T-cell (primary cell): ENCODE data around the gene EPHA8. TPM values are rescaled to one million over a fixed set of nuclear protein-coding genes. Genes with fewer than 3 reads are reported as not detected.

Experiments used
- ATAC-seq, 4 experiments: fragments of 200-7000 bp in 3 of 4; fragments of 150-1000 bp in 1 of 4; cut with Tn5 transposase; replicated peaks in 1 of 4; 1 replicate in 3 of 4; 2 replicates in 1 of 4; pipeline ENCODE4 v1.10.0; 2021; ENCODE audit warnings: moderate library complexity in 3 of 4, mild to moderate bottlenecking in 2 of 4, moderate number of reproducible peaks in 1 of 4
- CTCF ChIA-PET, 2 donors: fragments of 300-600 bp; sonication (Branson Sonifier 250); formaldehyde crosslinking; loops; one replicate each; lab custom pipeline; 2022; ENCODE audit warnings: antibody characterized with exemption in 2 of 2; lab: Charles Lee
- POLR2A ChIA-PET, 2 donors: fragments of 300-600 bp; sonication (Branson Sonifier 250); formaldehyde crosslinking; loops; one replicate each; lab custom pipeline; 2022; ENCODE audit warnings: antibody characterized with exemption in 2 of 2; lab: Charles Lee
- DNase-seq, 35 experiments: peaks; one replicate each; pipeline versions ENCODE4 v3.0.0 to v3.0.0-alpha.2; 2013 to 2023
- H3K27ac ChIP-seq: one replicate; pipeline ENCODE4 v1.5.1; 2013; ENCODE audit warnings: low read length
- H3K27me3 ChIP-seq, 2 experiments: replicated peaks in 1 of 2; 1 replicate in 1 of 2; 2 replicates in 1 of 2; pipeline versions ENCODE4 v1.6.1 to v1.7.0; 2013; ENCODE audit warnings: low read length in 1 of 2, mixed read lengths in 1 of 2; ENCODE audit not compliant: control insufficient read depth in 2 of 2, insufficient read depth in 2 of 2; ENCODE audit errors: extremely low read depth in 1 of 2
- H3K36me3 ChIP-seq, 2 donors: 1 replicate in 1 of 2; 2 replicates in 1 of 2; pipeline versions ENCODE4 v1.6.1 to v1.7.0; 2013; ENCODE audit warnings: low read length in 1 of 2; ENCODE audit not compliant: control insufficient read depth in 2 of 2, insufficient read depth in 1 of 2; ENCODE audit errors: extremely low read depth in 1 of 2
- H3K4me1 ChIP-seq, 2 experiments: 1 replicate in 1 of 2; 2 replicates in 1 of 2; pipeline versions ENCODE4 v1.6.1 to v1.7.0; 2013; ENCODE audit warnings: low read length in 2 of 2, mixed read lengths in 1 of 2; ENCODE audit not compliant: insufficient read depth in 2 of 2, control insufficient read depth in 1 of 2; ENCODE audit errors: extremely low read depth in 1 of 2
- H3K4me3 ChIP-seq, 2 donors: 1 replicate in 1 of 2; 2 replicates in 1 of 2; pipeline versions ENCODE4 v1.5.1 to v1.7.0; 2013; ENCODE audit warnings: mild to moderate bottlenecking in 2 of 2, low read length in 1 of 2, moderate library complexity in 1 of 2; ENCODE audit not compliant: control insufficient read depth in 1 of 2; ENCODE audit errors: extremely low read depth in 1 of 2
- H3K9me3 ChIP-seq: 2 replicates; pipeline ENCODE4 v1.7.0; 2013
- H3K27ac Mint-ChIP-seq, 2 donors: one replicate each; pipeline ENCODE4 v1.8.0; 2020 to 2021; ENCODE audit warnings: mild to moderate bottlenecking in 2 of 2, mixed read lengths in 2 of 2
- H3K27me3 Mint-ChIP-seq, 2 donors: one replicate each; pipeline ENCODE4 v1.8.0; 2021 to 2022; ENCODE audit warnings: mixed read lengths in 2 of 2
- H3K36me3 Mint-ChIP-seq: one replicate; pipeline ENCODE4 v1.8.0; 2021; ENCODE audit warnings: mixed read lengths
- H3K4me1 Mint-ChIP-seq, 3 donors: one replicate each; pipeline ENCODE4 v1.8.0; 2020 to 2022; ENCODE audit warnings: mixed read lengths in 3 of 3, mild to moderate bottlenecking in 1 of 3
- H3K4me3 Mint-ChIP-seq, 3 donors: one replicate each; pipeline ENCODE4 v1.8.0; 2020 to 2022; ENCODE audit warnings: mild to moderate bottlenecking in 3 of 3, mixed read lengths in 3 of 3, moderate library complexity in 3 of 3
- H3K9me3 Mint-ChIP-seq, 3 donors: one replicate each; pipeline ENCODE4 v1.8.0; 2020 to 2022; ENCODE audit warnings: mixed read lengths in 3 of 3
- WGBS: methylation state at CpG from one replicate; pipeline ENCODE4 v1.1.5; 2013; ENCODE audit warnings: missing lambda C conversion rate; ENCODE audit not compliant: insufficient coverage; 5-methylcytosine and 5-hydroxymethylcytosine counted together
- total RNA-seq, 35 experiments: library from RNA in 6 of 35; stranded (reverse) in 6 of 35; fragments of 120-200 nt in 1 of 35; gene quantifications; one replicate each; pipeline versions ENCODE4 v1.2.1 to v1.2.4 and lab custom pipeline; 2013 to 2026

The EPHA8 gene
- total RNA-seq, 5 donors from 2014 or later (not counting 1 experiment from before 2014, with no cell fraction given): 0.09 to 0.15 TPM; not detected in 3

DNA sequence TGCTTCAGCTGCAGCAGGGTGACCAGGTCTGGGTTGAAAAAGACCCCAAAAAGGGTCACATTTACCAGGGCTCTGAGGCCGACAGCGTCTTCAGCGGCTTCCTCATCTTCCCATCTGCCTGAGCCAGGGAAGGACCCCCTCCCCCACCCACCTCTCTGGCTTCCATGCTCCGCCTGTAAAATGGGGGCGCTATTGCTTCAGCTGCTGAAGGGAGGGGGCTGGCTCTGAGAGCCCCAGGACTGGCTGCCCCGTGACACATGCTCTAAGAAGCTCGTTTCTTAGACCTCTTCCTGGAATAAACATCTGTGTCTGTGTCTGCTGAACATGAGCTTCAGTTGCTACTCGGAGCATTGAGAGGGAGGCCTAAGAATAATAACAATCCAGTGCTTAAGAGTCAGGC is 76.0 kb downstream of the EPHA8 start:
- POLR2A ChIA-PET: no interaction called here
- CTCF ChIA-PET: interaction anchor here in 1 of 2 donors (0.7 kb wide), 1 partner anchor 1591 kb away, joined by 3 read pairs; no protein-coding TSS in a partner anchor

DNA sequence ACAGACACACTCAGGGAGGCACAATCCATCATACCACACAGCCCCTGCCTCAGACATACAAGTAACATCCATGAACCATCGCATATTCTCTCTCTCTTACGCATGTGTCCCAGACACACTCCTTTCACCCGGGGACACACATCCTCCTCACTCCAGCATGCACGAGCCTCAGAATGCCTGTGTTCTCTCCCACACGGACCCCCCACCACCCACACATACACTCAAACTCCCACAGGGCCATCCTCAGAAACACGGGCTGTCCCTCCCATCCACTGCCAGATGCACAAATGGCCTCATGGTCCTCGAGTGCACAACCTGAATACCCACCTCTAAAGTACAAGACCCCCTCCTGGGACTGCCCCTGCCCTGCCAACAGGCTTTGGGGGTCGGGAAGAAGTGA is 78.0 kb downstream of the EPHA8 start:
- no peaks in the 10 kb centered on the region for H3K36me3 Mint-ChIP-seq
- POLR2A ChIA-PET: no interaction called here

More for the DNA sequence above, 76.0 kb downstream of the EPHA8 start:
- Mint-ChIP-seq H3K27ac (no peak overlapping the region), H3K4me1 (no peaks in the 10 kb centered on the region), H3K36me3 (no peaks in the 10 kb centered on the region), H3K27me3 (peaks cover 18 to 28% of the 10 kb centered on the region in 2 donors), H3K9me3 (no peaks in the 10 kb centered on the region), H3K4me3 (no peak overlapping the region)
- no peak for ATAC-seq
- Histone ChIP-seq H3K4me1 (peaks cover 0 to 6% of the 10 kb centered on the region in 2 experiments), H3K9me3 (no peaks in the 10 kb centered on the region), H3K4me3 (no peak overlapping the region), H3K27me3 (peaks cover 0 to 64% of the 10 kb centered on the region in 2 experiments), H3K36me3 (no peaks in the 10 kb centered on the region), H3K27ac (no peak overlapping the region)
- DNase-seq: no peak
- 32% methylated on average over 5 of the region's 8 CpGs for whole genome bisulfite sequencing

DNA sequence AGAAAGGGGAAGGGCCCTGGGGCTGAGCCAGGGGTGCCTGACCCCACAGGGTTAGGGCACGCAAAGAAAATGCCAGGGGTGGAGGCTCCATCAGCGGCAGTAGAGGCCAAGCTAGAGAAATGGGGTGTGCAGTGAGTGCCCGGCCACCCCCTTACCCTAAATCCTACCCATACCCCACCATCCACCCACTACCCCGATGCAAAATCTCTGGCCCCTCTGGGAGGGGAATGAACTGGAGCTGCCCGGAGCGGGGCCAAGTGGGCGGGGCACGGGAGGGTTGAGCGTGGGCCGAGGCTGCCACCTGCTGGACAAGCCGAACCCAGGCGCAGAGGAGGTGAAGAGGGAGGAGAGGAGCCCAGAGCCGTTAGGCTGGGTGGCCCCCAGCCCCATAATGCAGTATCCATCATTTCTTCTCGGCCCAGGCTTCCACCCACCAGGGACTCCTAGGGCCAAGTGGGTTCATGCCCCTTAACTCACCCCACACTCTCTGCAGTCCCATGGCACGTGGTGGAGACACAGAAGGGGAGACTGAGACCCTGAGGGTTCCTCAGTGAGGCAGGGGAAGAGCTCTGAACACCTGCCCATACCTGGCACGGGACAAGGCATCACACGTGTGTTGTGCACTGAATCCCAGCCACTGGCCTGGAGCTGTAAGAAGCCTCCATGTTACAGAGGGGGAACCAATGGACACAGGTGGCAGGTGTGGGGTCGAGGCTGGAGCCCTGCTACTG is 78.8 kb downstream of the EPHA8 start:
- Mint-ChIP-seq H3K4me1 (no peaks in the 10 kb centered on the region), H3K36me3 (no peaks in the 10 kb centered on the region), H3K9me3 (no peaks in the 10 kb centered on the region), H3K4me3 (no peak overlapping the region), H3K27ac (no peak overlapping the region), H3K27me3 (peaks cover 24 to 29% of the 10 kb centered on the region in 2 donors)
- H3K9me3 ChIP-seq: no peaks in the 10 kb centered on the region
- no peaks in the 10 kb centered on the region for H3K36me3 ChIP-seq
- H3K4me1 ChIP-seq: peaks cover 0 to 6% of the 10 kb centered on the region in 2 experiments
- ATAC-seq (peak; percentile 56 to 86 (median 70)), DNase-seq (peak; percentile 17 to 73 (median 56))
- 13% methylated on average over 6 of the region's 18 CpGs for WGBS
- H3K27ac ChIP-seq: no peak overlapping the region
- POLR2A ChIA-PET: interaction anchor here in 1 of 2 donors (0.5 to 0.7 kb wide), 2 partner anchors 153 to 174 kb away, joined by 3 to 4 read pairs; no protein-coding TSS in a partner anchor
- CTCF ChIA-PET: interaction anchor here (0.6 to 1.0 kb wide), 3 partner anchors 99 to 1523 kb away, joined by 3 to 8 read pairs (median 4); no protein-coding TSS in a partner anchor
- H3K4me3 ChIP-seq: no peak overlapping the region
- peaks cover 0 to 63% of the 10 kb centered on the region in 2 experiments for H3K27me3 ChIP-seq

More for the DNA sequence above, 78.0 kb downstream of the EPHA8 start:
- Histone ChIP-seq H3K4me3 (no peak overlapping the region), H3K4me1 (peaks cover 0 to 6% of the 10 kb centered on the region in 2 experiments), H3K27me3 (peaks cover 0 to 65% of the 10 kb centered on the region in 2 experiments), H3K9me3 (no peaks in the 10 kb centered on the region), H3K27ac (no peak overlapping the region), H3K36me3 (no peaks in the 10 kb centered on the region)
- H3K9me3 Mint-ChIP-seq: no peaks in the 10 kb centered on the region
- H3K27me3 Mint-ChIP-seq: peaks cover 28 to 33% of the 10 kb centered on the region in 2 donors
- H3K27ac Mint-ChIP-seq: no peak overlapping the region
- H3K4me1 Mint-ChIP-seq: no peaks in the 10 kb centered on the region
- H3K4me3 Mint-ChIP-seq: no peak overlapping the region
- CTCF ChIA-PET: interaction anchor here in 1 of 2 donors (0.6 kb wide), 1 partner anchor 98 kb away, joined by 4 read pairs; no protein-coding TSS in a partner anchor
- 65% methylated on average over 6 of the region's 8 CpGs for WGBS
- ATAC-seq: no peak
- DNase-seq: no peak

DNA sequence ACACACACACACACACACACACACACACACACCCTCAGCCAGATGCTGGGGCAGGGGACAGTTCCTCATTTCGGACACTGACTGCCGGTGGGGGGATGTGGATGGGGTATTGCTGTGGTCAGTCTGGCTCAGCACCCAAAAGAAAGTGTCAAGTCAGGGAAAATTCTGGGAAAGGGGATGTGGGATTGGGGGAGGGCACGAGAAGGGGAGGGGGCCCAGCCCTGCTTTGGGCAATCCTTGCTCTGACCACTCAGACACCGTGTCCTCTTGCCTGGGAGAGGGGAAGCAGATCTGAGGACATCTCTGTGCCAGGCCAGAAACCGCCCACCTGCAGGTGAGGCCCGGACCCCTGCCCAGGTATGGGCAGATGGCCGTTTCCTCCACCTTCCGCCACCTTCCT is 80.1 kb downstream of the EPHA8 start, which contains the start of gene C1QC:
C1QC (plus strand) TSS at position 253 of the 400 bp plus-strand sequence. CDS start 391 bp downstream, outside the sequence.
- no peak within 1 kb of the TSS for H3K27ac ChIP-seq
- no peaks in the 10 kb centered on the region for H3K9me3 ChIP-seq
- peaks cover 0 to 6% of the 10 kb centered on the region in 2 experiments for H3K4me1 ChIP-seq
- Mint-ChIP-seq H3K27ac (peak within 1 kb of the TSS in 1 of 2 donors; percentile 27), H3K4me3 (no peak within 1 kb of the TSS), H3K36me3 (no peaks in the 10 kb centered on the region), H3K9me3 (no peaks in the 10 kb centered on the region), H3K4me1 (no peaks in the 10 kb centered on the region), H3K27me3 (peaks cover 26 to 29% of the 10 kb centered on the region in 2 donors)
- peaks cover 0 to 55% of the 10 kb centered on the region in 2 experiments for H3K27me3 ChIP-seq
- H3K36me3 ChIP-seq: no peaks in the 10 kb centered on the region
- WGBS: 57% methylated on average over 6 of the region's 8 CpGs
- no peak for ATAC-seq
- ChIA-PET POLR2A (no interaction called here), CTCF (no interaction called here)
- H3K4me3 ChIP-seq: no peak within 1 kb of the TSS
- DNase-seq: no peak

DNA sequence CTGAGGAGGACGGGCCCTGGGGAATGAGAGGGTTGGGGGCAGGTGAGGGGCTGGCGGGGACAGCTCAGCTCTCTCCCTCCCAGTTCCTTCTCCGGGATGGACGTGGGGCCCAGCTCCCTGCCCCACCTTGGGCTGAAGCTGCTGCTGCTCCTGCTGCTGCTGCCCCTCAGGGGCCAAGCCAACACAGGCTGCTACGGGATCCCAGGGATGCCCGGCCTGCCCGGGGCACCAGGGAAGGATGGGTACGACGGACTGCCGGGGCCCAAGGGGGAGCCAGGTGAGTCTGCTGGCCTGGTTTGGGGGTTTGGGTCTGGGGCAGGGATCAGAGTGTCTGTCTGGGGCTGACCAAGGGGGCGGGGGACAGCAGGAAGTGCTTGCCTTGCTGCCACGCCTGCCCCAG is 80.6 kb downstream of the EPHA8 start:
- WGBS: 81% methylated on average over 9 of the region's 12 CpGs

DNA sequence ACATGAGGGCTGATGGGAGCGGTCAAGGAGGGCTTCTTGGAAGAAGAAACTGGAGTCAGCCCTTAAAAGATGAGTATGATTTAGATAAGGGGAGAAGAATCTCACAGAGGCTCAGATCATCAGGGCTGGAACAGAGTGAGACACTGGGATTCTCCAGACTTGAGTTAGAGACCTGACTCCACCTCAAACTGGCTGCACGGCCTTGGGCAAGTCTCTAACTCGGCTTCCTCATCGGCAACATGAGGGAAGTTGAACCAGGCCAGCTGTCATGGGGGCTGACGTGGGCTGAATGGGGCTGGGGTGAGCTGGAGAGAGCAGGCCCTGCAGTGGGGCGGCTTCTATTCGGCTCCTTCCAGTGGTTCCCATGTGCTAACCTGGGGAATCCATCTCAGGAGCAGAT is 82.6 kb downstream of the EPHA8 start:
- DNase-seq (no peak), ATAC-seq (no peak)
- H3K4me3 Mint-ChIP-seq: no peak overlapping the region
- H3K27me3 ChIP-seq: peaks cover 0 to 49% of the 10 kb centered on the region in 2 experiments
- WGBS: 73% methylated on average over 5 of the region's 7 CpGs
- H3K4me3 ChIP-seq: no peak overlapping the region
- H3K36me3 Mint-ChIP-seq: no peaks in the 10 kb centered on the region
- H3K4me1 Mint-ChIP-seq: no peaks in the 10 kb centered on the region
- ChIA-PET CTCF (interaction anchor here in 1 of 2 donors (0.5 kb wide), 1 partner anchor 324 kb away, joined by 3 read pairs; no protein-coding TSS in a partner anchor), POLR2A (no interaction called here)
- H3K9me3 ChIP-seq: no peaks in the 10 kb centered on the region
- peaks cover 0 to 6% of the 10 kb centered on the region in 2 experiments for H3K4me1 ChIP-seq
- H3K27ac Mint-ChIP-seq: no peak overlapping the region
- H3K27me3 Mint-ChIP-seq: peaks cover 22 to 29% of the 10 kb centered on the region in 2 donors
- no peaks in the 10 kb centered on the region for H3K36me3 ChIP-seq
- H3K9me3 Mint-ChIP-seq: no peaks in the 10 kb centered on the region
- H3K27ac ChIP-seq: no peak overlapping the region

More for the DNA sequence above, 80.6 kb downstream of the EPHA8 start:
- Mint-ChIP-seq H3K9me3 (no peaks in the 10 kb centered on the region), H3K27ac (no peak overlapping the region), H3K27me3 (peaks cover 26 to 29% of the 10 kb centered on the region in 2 donors), H3K36me3 (no peaks in the 10 kb centered on the region), H3K4me1 (no peaks in the 10 kb centered on the region), H3K4me3 (no peak overlapping the region)
- ChIA-PET POLR2A (no interaction called here), CTCF (no interaction called here)
- ATAC-seq (no peak), DNase-seq (no peak)
- no peak overlapping the region for H3K27ac ChIP-seq
- peaks cover 0 to 6% of the 10 kb centered on the region in 2 experiments for H3K4me1 ChIP-seq
- H3K9me3 ChIP-seq: no peaks in the 10 kb centered on the region
- no peak overlapping the region for H3K4me3 ChIP-seq
- no peaks in the 10 kb centered on the region for H3K36me3 ChIP-seq
- H3K27me3 ChIP-seq: peaks cover 0 to 54% of the 10 kb centered on the region in 2 experiments
